ENCODE data around the gene ATG10.

Gene ATG10

GRCh38 chr5:82169892-82170291, 198.1 kb downstream of the ATG10 start:
- Histone ChIP-seq H3K9ac (ENCODE audit: low read length) (no peak overlapping the region), H3K27ac (ENCODE audit: low read length) (no peak overlapping the region), H3K4me1 (ENCODE audit: control insufficient read depth, low read depth, low read length) (peaks cover 33% of the 10 kb centered on the region), H3K9me3 (ENCODE audit: control insufficient read depth, low read depth, low read length) (no peaks in the 10 kb centered on the region), H3K4me3 (ENCODE audit: low read length) (no peak overlapping the region), H3K27me3 (ENCODE audit: control insufficient read depth, insufficient read depth, low read length) (no peaks in the 10 kb centered on the region), H3K36me3 (ENCODE audit: control insufficient read depth, low read depth, low read length) (no peaks in the 10 kb centered on the region)

- Histone ChIP-seq H3K9ac (ENCODE audit: low read length) (no peak overlapping the region), H3K27ac (ENCODE audit: low read length) (no peak overlapping the region), H3K4me3 (ENCODE audit: low read length) (no peak overlapping the region), H3K27me3 (ENCODE audit: control insufficient read depth, insufficient read depth, low read length) (no peaks in the 10 kb centered on the region), H3K4me1 (ENCODE audit: control insufficient read depth, low read depth, low read length) (no peaks in the 10 kb centered on the region), H3K36me3 (ENCODE audit: control insufficient read depth, low read depth, low read length) (no peaks in the 10 kb centered on the region), H3K9me3 (ENCODE audit: control insufficient read depth, low read depth, low read length) (no peaks in the 10 kb centered on the region)
Observed at GRCh38 chr5:82174128-82174918, 202.5 kb downstream of the ATG10 start.

- H3K27me3 ChIP-seq (ENCODE audit: control insufficient read depth, insufficient read depth, low read length), result no peaks in the 10 kb centered on the region
- H3K27ac ChIP-seq (ENCODE audit: low read length), result no peak overlapping the region
- no peaks in the 10 kb centered on the region for H3K36me3 ChIP-seq (ENCODE audit: control insufficient read depth, low read depth, low read length)
- H3K4me3 ChIP-seq (ENCODE audit: low read length), result no peak overlapping the region
- no peaks in the 10 kb centered on the region for H3K9me3 ChIP-seq (ENCODE audit: control insufficient read depth, low read depth, low read length)
- no peaks in the 10 kb centered on the region for H3K4me1 ChIP-seq (ENCODE audit: control insufficient read depth, low read depth, low read length)
- H3K9ac ChIP-seq (ENCODE audit: low read length), result no peak overlapping the region
Observed at GRCh38 chr5:82174919-82175219, 203.0 kb downstream of the ATG10 start.

- H3K27me3 ChIP-seq (ENCODE audit: control insufficient read depth, insufficient read depth, low read length), result no peaks in the 10 kb centered on the region
- H3K27ac ChIP-seq (ENCODE audit: low read length), result no peak overlapping the region
- no peaks in the 10 kb centered on the region for H3K9me3 ChIP-seq (ENCODE audit: control insufficient read depth, low read depth, low read length)
- no peak overlapping the region for H3K9ac ChIP-seq (ENCODE audit: low read length)
- H3K4me1 ChIP-seq (ENCODE audit: control insufficient read depth, low read depth, low read length), result no peaks in the 10 kb centered on the region
- no peak overlapping the region for H3K4me3 ChIP-seq (ENCODE audit: low read length)
- no peaks in the 10 kb centered on the region for H3K36me3 ChIP-seq (ENCODE audit: control insufficient read depth, low read depth, low read length)
Observed at GRCh38 chr5:82176115-82176814, 204.4 kb downstream of the ATG10 start.

- Histone ChIP-seq H3K4me3 (ENCODE audit: low read length) (no peak overlapping the region), H3K36me3 (ENCODE audit: control insufficient read depth, low read depth, low read length) (no peaks in the 10 kb centered on the region), H3K9ac (ENCODE audit: low read length) (no peak overlapping the region), H3K27ac (ENCODE audit: low read length) (no peak overlapping the region), H3K4me1 (ENCODE audit: control insufficient read depth, low read depth, low read length) (no peaks in the 10 kb centered on the region), H3K27me3 (ENCODE audit: control insufficient read depth, insufficient read depth, low read length) (no peaks in the 10 kb centered on the region), H3K9me3 (ENCODE audit: control insufficient read depth, low read depth, low read length) (no peaks in the 10 kb centered on the region)
Observed at GRCh38 chr5:82178378-82178777, 206.6 kb downstream of the ATG10 start.

- Histone ChIP-seq H3K27ac (ENCODE audit: low read length) (no peak overlapping the region), H3K27me3 (ENCODE audit: control insufficient read depth, insufficient read depth, low read length) (no peaks in the 10 kb centered on the region), H3K9me3 (ENCODE audit: control insufficient read depth, low read depth, low read length) (no peaks in the 10 kb centered on the region), H3K36me3 (ENCODE audit: control insufficient read depth, low read depth, low read length) (no peaks in the 10 kb centered on the region), H3K4me1 (ENCODE audit: control insufficient read depth, low read depth, low read length) (no peaks in the 10 kb centered on the region), H3K4me3 (ENCODE audit: low read length) (no peak overlapping the region), H3K9ac (ENCODE audit: low read length) (no peak overlapping the region)
Observed at GRCh38 chr5:82182662-82183061, 210.8 kb downstream of the ATG10 start.

GRCh38 chr5:82183828-82184227, 212.0 kb downstream of the ATG10 start:
- H3K27ac ChIP-seq (ENCODE audit: low read length), result no peak overlapping the region
- H3K9ac ChIP-seq (ENCODE audit: low read length), result no peak overlapping the region
- no peaks in the 10 kb centered on the region for H3K9me3 ChIP-seq (ENCODE audit: control insufficient read depth, low read depth, low read length)
- H3K36me3 ChIP-seq (ENCODE audit: control insufficient read depth, low read depth, low read length), result no peaks in the 10 kb centered on the region
- H3K4me3 ChIP-seq (ENCODE audit: low read length), result no peak overlapping the region
- no peaks in the 10 kb centered on the region for H3K27me3 ChIP-seq (ENCODE audit: control insufficient read depth, insufficient read depth, low read length)
- H3K4me1 ChIP-seq (ENCODE audit: control insufficient read depth, low read depth, low read length), result no peaks in the 10 kb centered on the region

GRCh38 chr5:82185851-82186250, 214.0 kb downstream of the ATG10 start:
- Histone ChIP-seq H3K27ac (ENCODE audit: low read length) (no peak overlapping the region), H3K27me3 (ENCODE audit: control insufficient read depth, insufficient read depth, low read length) (no peaks in the 10 kb centered on the region), H3K9ac (ENCODE audit: low read length) (no peak overlapping the region), H3K4me3 (ENCODE audit: low read length) (no peak overlapping the region), H3K4me1 (ENCODE audit: control insufficient read depth, low read depth, low read length) (no peaks in the 10 kb centered on the region), H3K9me3 (ENCODE audit: control insufficient read depth, low read depth, low read length) (no peaks in the 10 kb centered on the region), H3K36me3 (ENCODE audit: control insufficient read depth, low read depth, low read length) (no peaks in the 10 kb centered on the region)

GRCh38 chr5:82197550-82197949, 225.7 kb downstream of the ATG10 start:
- H3K27ac ChIP-seq (ENCODE audit: low read length), result no peak overlapping the region
- no peaks in the 10 kb centered on the region for H3K4me1 ChIP-seq (ENCODE audit: control insufficient read depth, low read depth, low read length)
- H3K9me3 ChIP-seq (ENCODE audit: control insufficient read depth, low read depth, low read length), result no peaks in the 10 kb centered on the region
- no peak overlapping the region for H3K9ac ChIP-seq (ENCODE audit: low read length)
- no peaks in the 10 kb centered on the region for H3K27me3 ChIP-seq (ENCODE audit: control insufficient read depth, insufficient read depth, low read length)
- no peak overlapping the region for H3K4me3 ChIP-seq (ENCODE audit: low read length)
- no peaks in the 10 kb centered on the region for H3K36me3 ChIP-seq (ENCODE audit: control insufficient read depth, low read depth, low read length)

- Histone ChIP-seq H3K27ac (ENCODE audit: low read length) (no peak overlapping the region), H3K9me3 (ENCODE audit: control insufficient read depth, low read depth, low read length) (no peaks in the 10 kb centered on the region)
Observed at GRCh38 chr5:82204567-82204966, 232.7 kb downstream of the ATG10 start.

GRCh38 chr5:82205005-82205404, 233.2 kb downstream of the ATG10 start:
- no peaks in the 10 kb centered on the region for H3K4me1 ChIP-seq (ENCODE audit: control insufficient read depth, low read depth, low read length)
- no peak overlapping the region for H3K27ac ChIP-seq (ENCODE audit: low read length)
- no peaks in the 10 kb centered on the region for H3K36me3 ChIP-seq (ENCODE audit: control insufficient read depth, low read depth, low read length)
- H3K9me3 ChIP-seq (ENCODE audit: control insufficient read depth, low read depth, low read length), result no peaks in the 10 kb centered on the region
- no peak overlapping the region for H3K4me3 ChIP-seq (ENCODE audit: low read length)
- H3K9ac ChIP-seq (ENCODE audit: low read length), result no peak overlapping the region
- H3K27me3 ChIP-seq (ENCODE audit: control insufficient read depth, insufficient read depth, low read length), result no peaks in the 10 kb centered on the region

More at GRCh38 chr5:82204567-82204966, 232.7 kb downstream of the ATG10 start:
- no peak overlapping the region for H3K4me3 ChIP-seq (ENCODE audit: low read length)
- H3K36me3 ChIP-seq (ENCODE audit: control insufficient read depth, low read depth, low read length), result no peaks in the 10 kb centered on the region
- H3K9ac ChIP-seq (ENCODE audit: low read length), result no peak overlapping the region
- H3K4me1 ChIP-seq (ENCODE audit: control insufficient read depth, low read depth, low read length), result no peaks in the 10 kb centered on the region
- H3K27me3 ChIP-seq (ENCODE audit: control insufficient read depth, insufficient read depth, low read length), result no peaks in the 10 kb centered on the region

GRCh38 chr5:82208371-82208770, 236.5 kb downstream of the ATG10 start:
- H3K27me3 ChIP-seq (ENCODE audit: control insufficient read depth, insufficient read depth, low read length), result no peaks in the 10 kb centered on the region
- no peak overlapping the region for H3K9ac ChIP-seq (ENCODE audit: low read length)
- no peaks in the 10 kb centered on the region for H3K36me3 ChIP-seq (ENCODE audit: control insufficient read depth, low read depth, low read length)
- H3K9me3 ChIP-seq (ENCODE audit: control insufficient read depth, low read depth, low read length), result no peaks in the 10 kb centered on the region
- no peak overlapping the region for H3K4me3 ChIP-seq (ENCODE audit: low read length)
- no peak overlapping the region for H3K27ac ChIP-seq (ENCODE audit: low read length)
- H3K4me1 ChIP-seq (ENCODE audit: control insufficient read depth, low read depth, low read length), result no peaks in the 10 kb centered on the region

All from iPS-18a (cell line).